Retinal pigment epithelial cell (primary cell): Measurements from ENCODE around the gene C22orf23.
A peak's percentile ranks its signal among the peaks of the same experiment; 100 is the strongest.

Experiments
- DNase-seq: peaks from one replicate; pipeline ENCODE4 v3.0.0-alpha.2; 2010; ENCODE audit warnings: low read depth
- H3K4me3 ChIP-seq: 2 replicates; pipeline ENCODE4 v1.5.1; 2011; ENCODE audit warnings: mild to moderate bottlenecking, low read length, control low read depth, moderate library complexity
- TF ChIP-seq, protein P1 (sequence below): conservative IDR thresholded peaks from 2 replicates; pipeline ENCODE4 v1.5.1; 2011; ENCODE audit warnings: low read depth, low read length, control low read depth, inconsistent platforms

Gene C22orf23

DNA sequence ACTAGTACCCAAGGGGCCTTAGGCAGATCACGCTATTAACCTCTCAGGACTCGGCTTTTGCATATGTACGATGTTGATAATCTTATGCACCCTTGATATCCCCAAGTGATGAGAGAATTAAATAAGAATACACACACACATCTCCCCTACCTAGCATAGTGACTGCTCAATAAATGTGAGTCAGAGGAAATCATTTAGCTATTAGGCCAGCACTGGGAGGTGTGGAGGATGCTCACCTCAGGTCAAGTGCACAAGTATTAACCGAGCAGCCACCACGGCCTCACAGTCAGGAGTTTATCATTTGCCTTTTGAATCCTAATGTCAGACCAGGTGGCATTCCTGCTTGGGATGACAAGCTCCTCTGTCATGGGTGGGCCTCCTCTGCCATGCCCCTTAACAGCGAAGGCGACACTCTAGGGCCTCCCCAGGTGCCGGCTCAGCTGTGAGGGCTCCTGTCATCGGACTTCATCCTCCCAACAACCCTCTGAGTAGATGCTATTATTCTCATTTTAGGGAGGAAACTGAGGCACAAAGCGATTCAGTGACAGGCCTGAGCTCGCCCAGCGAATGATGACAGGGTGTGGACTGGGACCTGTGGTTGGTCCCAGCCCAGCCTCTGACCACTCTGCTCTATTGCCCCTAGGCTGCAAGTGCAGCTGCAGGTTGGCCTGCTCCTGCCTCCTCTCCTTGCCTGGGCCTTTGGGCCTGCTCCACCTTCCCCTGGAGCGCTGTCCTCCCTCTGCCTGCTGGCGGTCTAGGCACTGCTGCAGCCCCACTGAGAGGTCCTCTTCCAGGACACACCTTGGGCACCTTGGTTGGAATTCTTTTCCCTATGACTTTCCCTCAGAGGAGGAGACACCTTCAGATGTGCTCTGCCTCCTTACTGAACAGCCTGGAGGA is 36.0 kb upstream of the C22orf23 start:
- TF ChIP-seq, protein P1, sequence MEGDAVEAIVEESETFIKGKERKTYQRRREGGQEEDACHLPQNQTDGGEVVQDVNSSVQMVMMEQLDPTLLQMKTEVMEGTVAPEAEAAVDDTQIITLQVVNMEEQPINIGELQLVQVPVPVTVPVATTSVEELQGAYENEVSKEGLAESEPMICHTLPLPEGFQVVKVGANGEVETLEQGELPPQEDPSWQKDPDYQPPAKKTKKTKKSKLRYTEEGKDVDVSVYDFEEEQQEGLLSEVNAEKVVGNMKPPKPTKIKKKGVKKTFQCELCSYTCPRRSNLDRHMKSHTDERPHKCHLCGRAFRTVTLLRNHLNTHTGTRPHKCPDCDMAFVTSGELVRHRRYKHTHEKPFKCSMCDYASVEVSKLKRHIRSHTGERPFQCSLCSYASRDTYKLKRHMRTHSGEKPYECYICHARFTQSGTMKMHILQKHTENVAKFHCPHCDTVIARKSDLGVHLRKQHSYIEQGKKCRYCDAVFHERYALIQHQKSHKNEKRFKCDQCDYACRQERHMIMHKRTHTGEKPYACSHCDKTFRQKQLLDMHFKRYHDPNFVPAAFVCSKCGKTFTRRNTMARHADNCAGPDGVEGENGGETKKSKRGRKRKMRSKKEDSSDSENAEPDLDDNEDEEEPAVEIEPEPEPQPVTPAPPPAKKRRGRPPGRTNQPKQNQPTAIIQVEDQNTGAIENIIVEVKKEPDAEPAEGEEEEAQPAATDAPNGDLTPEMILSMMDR: no peak
- no peak for DNase-seq
- H3K4me3 ChIP-seq: no peak overlapping the region

DNA sequence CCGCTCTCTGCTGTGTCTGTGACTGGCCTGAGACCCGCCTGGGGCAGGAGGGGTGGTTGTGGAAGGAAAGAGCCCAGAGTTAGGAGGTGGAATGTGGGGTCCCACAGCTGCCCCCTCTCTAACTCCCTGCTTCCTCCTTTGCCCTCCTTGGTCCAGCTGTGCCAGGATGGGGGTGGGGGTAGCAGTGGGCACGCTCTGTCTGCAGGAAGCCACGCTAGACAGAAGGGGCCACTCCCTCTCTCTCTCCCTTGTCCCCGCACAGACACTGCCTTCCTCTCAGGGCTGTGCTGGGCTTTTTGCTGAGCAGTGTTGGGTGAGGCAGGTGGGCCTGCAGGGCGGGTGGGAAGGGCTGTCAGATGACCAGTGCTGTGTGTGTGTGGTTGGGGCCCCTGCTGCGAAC is 33.0 kb upstream of the C22orf23 start:
- TF ChIP-seq, protein P1: no peak
- H3K4me3 ChIP-seq: no peak overlapping the region
- DNase-seq: no peak

DNA sequence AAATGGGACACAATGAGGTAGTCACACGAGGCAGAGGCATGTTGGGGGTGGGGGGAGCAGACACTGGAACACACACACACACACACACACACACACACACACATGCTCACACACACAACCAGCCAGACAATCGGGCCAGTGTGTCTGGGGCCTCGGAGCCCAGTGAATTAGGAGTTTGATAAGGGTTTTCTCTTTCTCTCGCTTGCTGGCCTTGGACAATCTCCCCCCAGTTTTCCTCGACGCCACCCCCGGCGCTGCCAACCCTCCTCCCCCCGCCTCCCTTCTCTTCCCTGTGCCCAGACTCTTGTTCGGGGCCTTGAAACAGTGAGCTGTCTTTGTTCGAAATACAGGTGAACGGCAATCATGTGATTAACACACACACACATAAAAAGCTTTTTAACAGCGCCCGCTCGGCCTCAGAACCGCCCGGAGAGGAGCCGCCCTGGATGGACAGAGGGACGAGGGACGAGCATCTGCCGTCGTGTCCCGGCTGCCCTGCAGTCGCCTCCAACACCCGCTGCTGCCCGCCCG is 32.4 kb upstream of the C22orf23 start:
- no peak overlapping the region for H3K4me3 ChIP-seq
- TF ChIP-seq, protein P1: no peak
- DNase-seq: no peak

DNA sequence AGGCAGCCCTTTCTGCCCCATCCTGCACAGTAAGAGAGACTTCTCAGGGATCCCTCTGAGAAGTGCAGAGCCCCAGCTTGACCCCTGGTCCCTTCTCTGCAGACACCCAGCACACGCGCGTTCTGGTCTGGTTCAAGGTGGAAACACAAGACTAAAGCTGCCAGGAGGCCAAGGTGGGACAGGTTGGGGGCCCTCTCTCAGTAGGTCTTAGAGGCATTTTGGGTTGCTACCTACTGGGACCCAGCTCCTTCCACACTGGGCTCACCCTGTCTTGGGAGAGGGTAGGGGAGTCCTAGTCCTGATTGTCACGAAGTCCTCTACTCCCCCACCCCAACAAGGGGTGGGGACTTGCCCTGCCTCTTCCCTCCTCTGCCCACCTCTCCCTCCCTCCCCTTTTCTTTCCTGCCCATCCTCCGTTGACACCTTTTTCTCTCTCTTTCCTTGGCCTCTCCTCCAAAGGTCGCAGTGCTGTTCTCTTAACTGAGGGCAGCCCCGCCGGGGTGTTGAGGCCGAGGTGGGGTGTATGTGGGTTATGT is 31.7 kb upstream of the C22orf23 start:
- no peak overlapping the region for H3K4me3 ChIP-seq
- no peak for DNase-seq
- TF ChIP-seq, protein P1: no peak

DNA sequence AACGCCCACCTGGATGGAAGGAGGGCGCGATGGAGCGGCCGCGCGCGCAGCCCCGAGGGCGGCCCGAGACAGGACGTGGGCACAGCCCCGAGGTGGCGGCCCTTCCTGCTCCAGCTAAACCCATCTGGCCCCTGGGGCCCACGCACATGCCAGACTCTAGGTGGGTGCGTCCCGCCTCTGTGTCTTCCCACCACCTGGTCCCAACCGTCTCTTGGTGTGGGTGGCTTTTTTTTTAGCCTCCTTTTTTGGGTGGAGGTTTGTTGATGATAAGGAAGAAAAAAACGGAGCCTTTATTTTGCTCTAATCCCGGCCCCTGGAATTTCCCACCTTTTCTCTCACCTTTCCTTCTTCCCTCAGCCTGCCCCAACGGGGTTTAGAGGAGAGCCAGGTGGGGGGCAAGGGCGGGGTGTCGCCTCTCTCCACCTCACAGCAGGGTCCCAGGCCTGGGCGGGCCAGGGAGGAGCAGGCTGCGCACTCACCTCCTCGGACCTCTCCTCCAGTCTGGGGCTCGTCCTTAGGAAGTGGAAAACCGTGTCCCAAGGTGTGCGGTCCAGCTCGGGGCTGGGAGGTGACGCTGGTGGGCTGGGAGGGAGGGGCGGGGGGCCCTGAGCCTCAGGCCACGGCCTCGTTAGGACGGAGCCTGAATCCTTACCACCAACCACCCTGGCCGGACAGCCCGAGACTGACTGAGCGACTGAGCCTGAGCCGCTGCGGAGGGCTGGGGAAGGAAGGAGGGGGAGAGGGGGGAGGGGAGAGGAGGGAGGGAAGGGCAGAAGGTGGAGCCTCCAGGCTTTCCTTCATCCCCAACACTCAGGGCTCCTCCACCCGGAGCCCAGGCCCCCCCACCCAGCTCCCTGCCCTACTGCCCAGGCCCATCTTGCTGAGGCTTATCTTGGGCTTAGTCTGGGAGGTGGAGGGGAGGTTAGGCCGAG is 30.7 kb upstream of the C22orf23 start, which contains the start of gene SOX10:
SOX10 (minus strand) TSS at position 696 of the 932 bp plus-strand sequence. CDS start 771 bp downstream, outside the sequence.
- TF ChIP-seq, protein P1: no peak
- H3K4me3 ChIP-seq: peak within 1 kb of the TSS; percentile 9
- no peak for DNase-seq

DNA sequence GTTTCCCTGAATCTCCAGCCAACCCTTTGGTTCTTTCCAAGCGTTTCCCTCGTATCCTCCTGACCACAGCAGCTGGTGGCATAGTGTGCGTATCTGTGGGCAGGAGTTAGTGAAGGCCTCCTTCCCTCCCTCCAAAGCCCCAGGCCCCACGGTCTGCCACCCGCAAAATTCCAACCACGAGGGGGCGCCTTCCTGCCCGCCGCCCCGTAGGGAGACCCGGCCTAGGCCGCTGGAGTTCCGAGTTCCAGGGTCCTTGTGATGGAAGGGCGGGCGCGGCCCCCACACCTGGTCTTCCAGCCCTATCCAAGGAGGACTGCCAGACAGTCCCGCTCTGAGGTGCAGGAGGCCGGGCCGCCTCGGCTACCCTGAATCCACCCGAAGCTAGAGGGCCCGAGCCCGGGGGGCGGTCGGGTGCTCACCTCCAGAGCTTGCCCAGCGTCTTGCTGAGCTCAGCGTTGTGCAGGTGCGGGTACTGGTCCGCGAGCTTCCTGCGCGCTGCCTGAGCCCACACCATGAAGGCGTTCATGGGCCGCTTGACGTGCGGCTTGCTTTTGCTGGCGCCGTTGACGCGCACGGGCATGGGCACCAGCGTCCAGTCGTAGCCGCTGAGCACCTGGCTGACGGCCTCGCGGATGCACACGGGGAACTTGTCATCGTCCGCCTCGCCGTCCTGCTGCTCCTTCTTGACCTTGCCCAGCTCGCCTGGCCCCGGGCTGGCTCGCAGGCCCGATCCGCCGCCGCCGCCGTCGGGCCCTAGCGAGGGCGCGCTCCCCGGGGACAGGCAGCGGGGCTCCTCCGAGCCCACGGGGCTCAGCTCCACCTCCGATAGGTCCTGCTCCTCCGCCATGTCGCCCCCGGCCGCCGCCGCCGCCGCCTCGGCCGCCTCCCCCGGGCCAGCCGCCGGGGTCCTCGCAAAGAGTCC is 29.8 kb upstream of the C22orf23 start:
- TF ChIP-seq, protein P1: peak; percentile 59
- DNase-seq: no peak
- no peak overlapping the region for H3K4me3 ChIP-seq
